HG03571 (cell line): ENCODE measurements around the gene TWNK.
"Not testable (repeated sequence)": the region's sequence is repeated elsewhere in the genome, so short reads cannot be mapped to it uniquely, and the experiment has no call there.

Experiments used
- ATAC-seq: cut with Tn5 transposase; IDR thresholded peaks from one replicate; pipeline ENCODE4 v1.9.1; 2021; ENCODE audit not compliant: unreplicated experiment

The TWNK gene

GRCh38 chr10:100972904-100973535 lies 14.3 kb upstream of the TWNK start:
- no peak for ATAC-seq

- not testable (repeated sequence) for ATAC-seq
Measured at GRCh38 chr10:100975397-100975796, 11.9 kb upstream of the TWNK start.

GRCh38 chr10:100976906-100977305 lies 10.4 kb upstream of the TWNK start:
- no peak for ATAC-seq

- no peak for ATAC-seq
Measured at GRCh38 chr10:100977436-100977835, 9.9 kb upstream of the TWNK start.

- ATAC-seq: no peak
Measured at GRCh38 chr10:100978121-100978900, 9.0 kb upstream of the TWNK start.

GRCh38 chr10:100978901-100979195 lies 8.5 kb upstream of the TWNK start:
- no peak for ATAC-seq

GRCh38 chr10:100979791-100980272 lies 7.5 kb upstream of the TWNK start:
- no peak for ATAC-seq

- ATAC-seq: no peak
Measured at GRCh38 chr10:100980311-100980710, 7.0 kb upstream of the TWNK start.

- no peak for ATAC-seq
Measured at GRCh38 chr10:100980711-100981110, 6.6 kb upstream of the TWNK start.

GRCh38 chr10:100981178-100981772 lies 6.1 kb upstream of the TWNK start:
- ATAC-seq: no peak

- ATAC-seq: no peak
Measured at GRCh38 chr10:100982916-100983830, 4.2 kb upstream of the TWNK start.

GRCh38 chr10:100983868-100984671 lies 3.3 kb upstream of the TWNK start:
- no peak for ATAC-seq

GRCh38 chr10:100984672-100985177 lies 2.6 kb upstream of the TWNK start:
- ATAC-seq: no peak

- no peak for ATAC-seq
Measured at GRCh38 chr10:100985336-100985735, 2.0 kb upstream of the TWNK start.

- ATAC-seq: no peak
Measured at GRCh38 chr10:100986623-100986951, 756 bp upstream of the TWNK start.

GRCh38 chr10:100987685-100988049 lies 324 bp downstream of the TWNK start:
- no peak for ATAC-seq

- no peak for ATAC-seq
Measured at GRCh38 chr10:100988166-100988565, 823 bp downstream of the TWNK start.

GRCh38 chr10:100989088-100989487 lies 1.7 kb downstream of the TWNK start:
- no peak for ATAC-seq

- ATAC-seq: no peak
Measured at GRCh38 chr10:100993986-100994708, 6.8 kb downstream of the TWNK start.

- ATAC-seq: no peak
Measured at GRCh38 chr10:100995181-100995580, 7.8 kb downstream of the TWNK start.
